ENCODE data around the gene DPM3. TPM values are rescaled to one million over a fixed set of nuclear protein-coding genes. Genes with fewer than 3 reads are reported as not detected.

DPM3 gene
- total and polyA plus RNA-seq, 2 of the 13 experiments (the other 11 are each of a cell fraction or from before 2014, with no cell fraction given), result 23.2 to 53.4 TPM

- TF ChIP-seq BATF2 (CRISPR knock-in tag; IDR thresholded peaks at IDR 0.05) (no peak), FOXK1 (CRISPR knock-in tag; IDR thresholded peaks at IDR 0.05; ENCODE audit: borderline replicate concordance, low read depth) (0 out of 2 replicates have a peak, but pooled peaks have one; percentile 49), NFYC (CRISPR knock-in tag; IDR thresholded peaks at IDR 0.05) (0 out of 2 replicates have a peak, but pooled peaks have one; percentile 14), ZNF546 (CRISPR knock-in tag; conservative IDR thresholded peaks at IDR 0.05) (no peak), SP1 (IDR thresholded peaks at IDR 0.05) (no peak), SP1 (CRISPR knock-in tag; IDR thresholded peaks at IDR 0.05) (no peak), DPF2 (CRISPR knock-in tag; IDR thresholded peaks at IDR 0.05; ENCODE audit: borderline replicate concordance, low read depth) (no peak), ZNF451 (CRISPR knock-in tag; IDR thresholded peaks at IDR 0.05) (no peak), HOXD1 (CRISPR knock-in tag; IDR thresholded peaks at IDR 0.05) (no peak), RBFOX2 (IDR thresholded peaks at IDR 0.05; ENCODE audit: low read depth, low read length) (peak; percentile 44), THAP11 (CRISPR knock-in tag; IDR thresholded peaks at IDR 0.05) (peak; percentile 66), POGZ (CRISPR knock-in tag; IDR thresholded peaks at IDR 0.05) (peak; percentile 37; the same call in 1 of the 2 replicates), ZNF558 (CRISPR knock-in tag; IDR thresholded peaks at IDR 0.05; ENCODE audit: borderline replicate concordance) (no peak), ZNF747 (CRISPR knock-in tag; IDR thresholded peaks at IDR 0.05; ENCODE audit: borderline replicate concordance) (no peak), ARID5B (CRISPR knock-in tag; IDR thresholded peaks at IDR 0.05) (peak; percentile 41), ESRRA (CRISPR knock-in tag; IDR thresholded peaks at IDR 0.05; ENCODE audit: low read depth) (peak; percentile 99), TFDP2 (CRISPR knock-in tag; IDR thresholded peaks at IDR 0.05) (no peak), SSRP1 (CRISPR knock-in tag; IDR thresholded peaks at IDR 0.05) (no peak), ZBTB7B (CRISPR knock-in tag; IDR thresholded peaks at IDR 0.05) (0 out of 2 replicates have a peak, but pooled peaks have one; percentile 12), ZNF468 (CRISPR knock-in tag; IDR thresholded peaks at IDR 0.05) (no peak), CC2D1A (CRISPR knock-in tag; IDR thresholded peaks at IDR 0.05) (no peak)
- TF ChIP-seq, protein P1, sequence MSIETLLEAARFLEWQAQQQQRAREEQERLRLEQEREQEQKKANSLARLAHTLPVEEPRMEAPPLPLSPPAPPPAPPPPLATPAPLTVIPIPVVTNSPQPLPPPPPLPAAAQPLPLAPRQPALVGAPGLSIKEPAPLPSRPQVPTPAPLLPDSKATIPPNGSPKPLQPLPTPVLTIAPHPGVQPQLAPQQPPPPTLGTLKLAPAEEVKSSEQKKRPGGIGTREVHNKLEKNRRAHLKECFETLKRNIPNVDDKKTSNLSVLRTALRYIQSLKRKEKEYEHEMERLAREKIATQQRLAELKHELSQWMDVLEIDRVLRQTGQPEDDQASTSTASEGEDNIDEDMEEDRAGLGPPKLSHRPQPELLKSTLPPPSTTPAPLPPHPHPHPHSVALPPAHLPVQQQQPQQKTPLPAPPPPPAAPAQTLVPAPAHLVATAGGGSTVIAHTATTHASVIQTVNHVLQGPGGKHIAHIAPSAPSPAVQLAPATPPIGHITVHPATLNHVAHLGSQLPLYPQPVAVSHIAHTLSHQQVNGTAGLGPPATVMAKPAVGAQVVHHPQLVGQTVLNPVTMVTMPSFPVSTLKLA (IDR thresholded peaks at IDR 0.05), result no peak
- TF ChIP-seq, protein P2, sequence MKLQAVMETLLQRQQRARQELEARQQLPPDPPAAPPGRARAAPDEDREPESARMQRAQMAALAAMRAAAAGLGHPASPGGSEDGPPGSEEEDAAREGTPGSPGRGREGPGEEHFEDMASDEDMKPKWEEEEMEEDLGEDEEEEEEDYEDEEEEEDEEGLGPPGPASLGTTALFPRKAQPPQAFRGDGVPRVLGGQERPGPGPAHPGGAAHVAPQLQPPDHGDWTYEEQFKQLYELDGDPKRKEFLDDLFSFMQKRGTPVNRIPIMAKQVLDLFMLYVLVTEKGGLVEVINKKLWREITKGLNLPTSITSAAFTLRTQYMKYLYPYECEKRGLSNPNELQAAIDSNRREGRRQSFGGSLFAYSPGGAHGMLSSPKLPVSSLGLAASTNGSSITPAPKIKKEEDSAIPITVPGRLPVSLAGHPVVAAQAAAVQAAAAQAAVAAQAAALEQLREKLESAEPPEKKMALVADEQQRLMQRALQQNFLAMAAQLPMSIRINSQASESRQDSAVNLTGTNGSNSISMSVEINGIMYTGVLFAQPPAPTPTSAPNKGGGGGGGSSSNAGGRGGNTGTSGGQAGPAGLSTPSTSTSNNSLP (IDR thresholded peaks at IDR 0.05; ENCODE audit: low read depth, low read length), result no peak
Observed at GRCh38 chr1:155178441-155179111, 38.2 kb upstream of the DPM3 start (continued).
